Measurements from ENCODE around the gene ZNF177.

The ZNF177 gene

GRCh38 chr19:9407827-9408226, 45.0 kb downstream of the ZNF177 start:
- TF ChIP-seq, protein P1, sequence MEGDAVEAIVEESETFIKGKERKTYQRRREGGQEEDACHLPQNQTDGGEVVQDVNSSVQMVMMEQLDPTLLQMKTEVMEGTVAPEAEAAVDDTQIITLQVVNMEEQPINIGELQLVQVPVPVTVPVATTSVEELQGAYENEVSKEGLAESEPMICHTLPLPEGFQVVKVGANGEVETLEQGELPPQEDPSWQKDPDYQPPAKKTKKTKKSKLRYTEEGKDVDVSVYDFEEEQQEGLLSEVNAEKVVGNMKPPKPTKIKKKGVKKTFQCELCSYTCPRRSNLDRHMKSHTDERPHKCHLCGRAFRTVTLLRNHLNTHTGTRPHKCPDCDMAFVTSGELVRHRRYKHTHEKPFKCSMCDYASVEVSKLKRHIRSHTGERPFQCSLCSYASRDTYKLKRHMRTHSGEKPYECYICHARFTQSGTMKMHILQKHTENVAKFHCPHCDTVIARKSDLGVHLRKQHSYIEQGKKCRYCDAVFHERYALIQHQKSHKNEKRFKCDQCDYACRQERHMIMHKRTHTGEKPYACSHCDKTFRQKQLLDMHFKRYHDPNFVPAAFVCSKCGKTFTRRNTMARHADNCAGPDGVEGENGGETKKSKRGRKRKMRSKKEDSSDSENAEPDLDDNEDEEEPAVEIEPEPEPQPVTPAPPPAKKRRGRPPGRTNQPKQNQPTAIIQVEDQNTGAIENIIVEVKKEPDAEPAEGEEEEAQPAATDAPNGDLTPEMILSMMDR (IDR thresholded peaks at IDR 0.05; ENCODE audit: control extremely low read depth, extremely low read depth, low read depth, missing control alignments), result no peak
- ChIA-PET CTCF (no interaction called here), POLR2A (no interaction called here)
- no peak for DNase-seq (ENCODE audit: extremely low spot score)

GRCh38 chr19:9413240-9413954, 50.6 kb downstream of the ZNF177 start:
- CTCF ChIA-PET, result no interaction called here

GRCh38 chr19:9427941-9428340, 65.1 kb downstream of the ZNF177 start:
- TF ChIP-seq, protein P1 (IDR thresholded peaks at IDR 0.05; ENCODE audit: control extremely low read depth, extremely low read depth, low read depth, missing control alignments), result no peak
- no peak for DNase-seq (ENCODE audit: extremely low spot score)
- ChIA-PET POLR2A (no interaction called here), CTCF (no interaction called here)

More at GRCh38 chr19:9413240-9413954, 50.6 kb downstream of the ZNF177 start:
- no peak for DNase-seq (ENCODE audit: extremely low spot score)
- TF ChIP-seq, protein P1 (IDR thresholded peaks at IDR 0.05; ENCODE audit: control extremely low read depth, extremely low read depth, low read depth, missing control alignments), result no peak
- POLR2A ChIA-PET, result no interaction called here

DNA sequence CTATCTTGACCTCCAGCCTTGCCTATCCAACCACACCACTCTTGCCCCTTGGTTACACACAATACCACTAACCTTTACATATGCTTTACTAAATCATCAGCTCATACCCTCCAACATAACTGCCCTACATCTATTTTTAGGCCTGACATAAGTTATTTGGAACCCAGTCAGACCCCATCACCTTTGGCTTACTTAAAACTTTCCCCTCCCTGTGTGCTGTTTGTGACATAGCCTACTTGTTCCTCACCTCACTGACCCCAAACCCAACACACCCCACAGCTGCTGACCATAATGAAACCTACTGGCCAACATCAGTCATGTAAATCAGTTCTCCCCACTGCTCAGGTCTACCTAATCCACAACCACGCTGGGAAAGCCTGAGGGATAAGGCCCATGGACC, 67.6 kb downstream of the ZNF177 start:
- POLR2A ChIA-PET, result no interaction called here
- no peak for DNase-seq (ENCODE audit: extremely low spot score)
- TF ChIP-seq, protein P1 (IDR thresholded peaks at IDR 0.05; ENCODE audit: control extremely low read depth, extremely low read depth, low read depth, missing control alignments), result no peak
- CTCF ChIA-PET, result no interaction called here

GRCh38 chr19:9431475-9431874, 68.7 kb downstream of the ZNF177 start:
- POLR2A ChIA-PET, result no interaction called here
- CTCF ChIA-PET, result interaction anchor here (1.1 kb wide), 1 partner anchor 16 kb away, joined by 3 read pairs; no protein-coding TSS in a partner anchor
- TF ChIP-seq, protein P1 (IDR thresholded peaks at IDR 0.05; ENCODE audit: control extremely low read depth, extremely low read depth, low read depth, missing control alignments), result peak; percentile 11
- no peak for DNase-seq (ENCODE audit: extremely low spot score)

Data from GM10248 (cell line).